KMS-11 (cell line): Measurements from ENCODE around the gene POLD3.

Source experiments
- H2AFZ ChIP-seq: fragments of 200-600 bp; sonication (generic); 2 replicates; pipeline ENCODE4 v1.6.1; 2016; ENCODE audit warnings: antibody characterized with exemption, mixed run types, low read depth
- H3K27ac ChIP-seq: fragments of 200-600 bp; sonication (generic); 2 replicates; pipeline ENCODE4 v1.6.1; 2016; ENCODE audit warnings: mild to moderate bottlenecking, mixed run types
- H3K27me3 ChIP-seq: fragments of 200-600 bp; sonication (generic); 2 replicates; pipeline ENCODE4 v1.6.1; 2017; ENCODE audit warnings: mild to moderate bottlenecking, low read depth, mixed run types, moderate library complexity; ENCODE audit not compliant: insufficient read depth
- H3K36me3 ChIP-seq: fragments of 200-600 bp; sonication (generic); 2 replicates; pipeline ENCODE4 v1.6.1; 2017; ENCODE audit warnings: mild to moderate bottlenecking, mixed run types; ENCODE audit not compliant: insufficient read depth
- H3K4me1 ChIP-seq: fragments of 200-600 bp; sonication (generic); 2 replicates; pipeline ENCODE4 v1.6.1; 2016; ENCODE audit warnings: mild to moderate bottlenecking, low read depth, mixed run types; ENCODE audit not compliant: poor library complexity, severe bottlenecking
- H3K4me2 ChIP-seq: fragments of 200-600 bp; sonication (generic); 2 replicates; pipeline ENCODE4 v1.7.0; 2016; ENCODE audit warnings: mild to moderate bottlenecking, mixed run types
- H3K4me3 ChIP-seq: fragments of 200-600 bp; sonication (generic); IDR thresholded peaks from 2 replicates; pipeline ENCODE4 v1.6.1; 2017; ENCODE audit warnings: low read depth, low read length, mixed read lengths; ENCODE audit not compliant: insufficient read depth
- H3K79me2 ChIP-seq: fragments of 200-600 bp; sonication (generic); 2 replicates; pipeline ENCODE4 v1.6.1; 2016; ENCODE audit warnings: low read depth, mixed run types; ENCODE audit not compliant: insufficient read depth
- H3K9ac ChIP-seq: fragments of 200-600 bp; sonication (generic); 2 replicates; pipeline ENCODE4 v1.6.1; 2016; ENCODE audit warnings: mild to moderate bottlenecking, mixed run types
- H4K20me1 ChIP-seq: fragments of 200-600 bp; sonication (generic); 2 replicates; pipeline ENCODE4 v1.6.1; 2016; ENCODE audit warnings: mild to moderate bottlenecking, mixed run types; ENCODE audit not compliant: insufficient read depth
- CTCF ChIP-seq: fragments of 200-600 bp; sonication (generic); conservative IDR thresholded peaks from 2 replicates; pipeline ENCODE4 v1.6.1; 2017; ENCODE audit warnings: low read depth, mild to moderate bottlenecking, antibody characterized with exemption, low read length, moderate library complexity, mixed read lengths

Gene POLD3

GRCh38 chr11:74551754-74552145 lies 40.6 kb upstream of the POLD3 start:
- no peak overlapping the region for H2AFZ ChIP-seq
- no peak overlapping the region for H3K9ac ChIP-seq
- no peak overlapping the region for H3K27ac ChIP-seq
- no peak for TF ChIP-seq CTCF
- no peaks in the 10 kb centered on the region for H3K27me3 ChIP-seq
- H3K36me3 ChIP-seq: no peaks in the 10 kb centered on the region
- H3K4me2 ChIP-seq: no peak overlapping the region
- no peaks in the 10 kb centered on the region for H4K20me1 ChIP-seq
- no peaks in the 10 kb centered on the region for H3K79me2 ChIP-seq
- H3K4me3 ChIP-seq: no peak overlapping the region
- H3K4me1 ChIP-seq: no peaks in the 10 kb centered on the region

- Histone ChIP-seq H4K20me1 (no peaks in the 10 kb centered on the region), H3K36me3 (no peaks in the 10 kb centered on the region), H3K4me1 (no peaks in the 10 kb centered on the region), H3K27ac (no peak overlapping the region), H3K27me3 (no peaks in the 10 kb centered on the region; the same call in 1 of the 2 replicates), H2AFZ (no peak overlapping the region), H3K4me2 (no peak overlapping the region), H3K9ac (no peak overlapping the region), H3K4me3 (no peak overlapping the region), H3K79me2 (no peaks in the 10 kb centered on the region)
- TF ChIP-seq CTCF: no peak
Observed at GRCh38 chr11:74557526-74557925, 34.9 kb upstream of the POLD3 start.

- Histone ChIP-seq H3K4me3 (no peak overlapping the region), H3K27ac (no peak overlapping the region), H3K4me2 (no peak overlapping the region), H4K20me1 (no peaks in the 10 kb centered on the region), H2AFZ (no peak overlapping the region), H3K36me3 (no peaks in the 10 kb centered on the region), H3K79me2 (no peaks in the 10 kb centered on the region), H3K4me1 (no peaks in the 10 kb centered on the region), H3K9ac (no peak overlapping the region), H3K27me3 (no peaks in the 10 kb centered on the region; the same call in 1 of the 2 replicates)
- TF ChIP-seq CTCF: no peak
Observed at GRCh38 chr11:74559110-74559933, 33.1 kb upstream of the POLD3 start.

GRCh38 chr11:74559934-74560309 lies 32.5 kb upstream of the POLD3 start:
- no peaks in the 10 kb centered on the region for H4K20me1 ChIP-seq
- no peaks in the 10 kb centered on the region for H3K36me3 ChIP-seq
- no peak overlapping the region for H3K9ac ChIP-seq
- no peak overlapping the region for H3K27ac ChIP-seq
- H3K4me1 ChIP-seq: no peaks in the 10 kb centered on the region
- H3K27me3 ChIP-seq: no peaks in the 10 kb centered on the region; the same call in 1 of the 2 replicates
- no peak overlapping the region for H2AFZ ChIP-seq
- no peak overlapping the region for H3K4me2 ChIP-seq
- no peaks in the 10 kb centered on the region for H3K79me2 ChIP-seq
- H3K4me3 ChIP-seq: no peak overlapping the region
- no peak for TF ChIP-seq CTCF
